Measurements from ENCODE around the gene CEBPG. TPM values are rescaled to one million over a fixed set of nuclear protein-coding genes. Genes with fewer than 3 reads are reported as not detected.
A peak's percentile ranks its signal among the peaks of the same experiment; 100 is the strongest.

Gene CEBPG
- total and polyA plus RNA-seq, 5 donors: 12.7 to 18.3 (median 15.5) TPM

GRCh38 chr19:33397536-33398360, 24.2 kb downstream of the CEBPG start:
- intact Hi-C loops (cut with DNase I): no loop called here
- no peak overlapping the region for H3K4me3 ChIP-seq (ENCODE audit: low read length)
- H3K9me3 ChIP-seq (ENCODE audit: control insufficient read depth, low read length): no peaks in the 10 kb centered on the region
- no peak for ATAC-seq
- H3K27me3 ChIP-seq (ENCODE audit: control insufficient read depth, insufficient read depth): no peaks in the 10 kb centered on the region
- peak in 2 of 3 donors; percentile 56 to 57 for DNase-seq
- WGBS: 68% methylated on average over 15 of the region's 15 CpGs
- peaks cover 15% of the 10 kb centered on the region for H3K4me1 ChIP-seq (ENCODE audit: control insufficient read depth, insufficient read depth, low read length)
- H3K27ac ChIP-seq (ENCODE audit: low read length): peak overlapping the region; percentile 19

GRCh38 chr19:33398361-33399060, 25.0 kb downstream of the CEBPG start:
- peak in 2 of 3 donors; percentile 42 to 48 for DNase-seq
- Histone ChIP-seq H3K27ac (ENCODE audit: low read length) (no peak overlapping the region), H3K4me1 (ENCODE audit: control insufficient read depth, insufficient read depth, low read length) (peaks cover 13% of the 10 kb centered on the region), H3K4me3 (ENCODE audit: low read length) (no peak overlapping the region), H3K27me3 (ENCODE audit: control insufficient read depth, insufficient read depth) (no peaks in the 10 kb centered on the region), H3K9me3 (ENCODE audit: control insufficient read depth, low read length) (no peaks in the 10 kb centered on the region)
- WGBS: 84% methylated on average over 19 of the region's 19 CpGs
- intact Hi-C loops (cut with DNase I): no loop called here
- ATAC-seq: no peak

- peak in 2 of 3 donors; percentile 39 to 50 for DNase-seq
- WGBS: 93% methylated on average over 28 of the region's 28 CpGs
- intact Hi-C loops (cut with DNase I): no loop called here
Observed at GRCh38 chr19:33399081-33399744, 25.7 kb downstream of the CEBPG start.

GRCh38 chr19:33399745-33400681, 26.5 kb downstream of the CEBPG start:
- Histone ChIP-seq H3K4me3 (ENCODE audit: low read length) (no peak overlapping the region), H3K27me3 (ENCODE audit: control insufficient read depth, insufficient read depth) (no peaks in the 10 kb centered on the region), H3K4me1 (ENCODE audit: control insufficient read depth, insufficient read depth, low read length) (peaks cover 7% of the 10 kb centered on the region), H3K9me3 (ENCODE audit: control insufficient read depth, low read length) (no peaks in the 10 kb centered on the region), H3K27ac (ENCODE audit: low read length) (no peak overlapping the region)
- WGBS: 91% methylated on average over 22 of the region's 22 CpGs
- intact Hi-C loops (cut with DNase I): no loop called here
- no peak for ATAC-seq
- DNase-seq: peak in 2 of 3 donors; percentile 33 to 50

More at GRCh38 chr19:33399081-33399744, 25.7 kb downstream of the CEBPG start:
- peaks cover 9% of the 10 kb centered on the region for H3K4me1 ChIP-seq (ENCODE audit: control insufficient read depth, insufficient read depth, low read length)
- H3K4me3 ChIP-seq (ENCODE audit: low read length): no peak overlapping the region
- no peaks in the 10 kb centered on the region for H3K9me3 ChIP-seq (ENCODE audit: control insufficient read depth, low read length)
- no peak overlapping the region for H3K27ac ChIP-seq (ENCODE audit: low read length)
- no peaks in the 10 kb centered on the region for H3K27me3 ChIP-seq (ENCODE audit: control insufficient read depth, insufficient read depth)
- ATAC-seq: no peak

GRCh38 chr19:33400856-33401682, 27.6 kb downstream of the CEBPG start:
- H3K27ac ChIP-seq (ENCODE audit: low read length): no peak overlapping the region
- 90% methylated on average over 24 of the region's 24 CpGs for WGBS
- no peaks in the 10 kb centered on the region for H3K27me3 ChIP-seq (ENCODE audit: control insufficient read depth, insufficient read depth)
- DNase-seq: peak in 2 of 3 donors; percentile 43 to 59
- peaks cover 3% of the 10 kb centered on the region for H3K4me1 ChIP-seq (ENCODE audit: control insufficient read depth, insufficient read depth, low read length)
- ATAC-seq: no peak
- H3K4me3 ChIP-seq (ENCODE audit: low read length): no peak overlapping the region
- intact Hi-C loops (cut with DNase I): no loop called here
- H3K9me3 ChIP-seq (ENCODE audit: control insufficient read depth, low read length): no peaks in the 10 kb centered on the region

- Histone ChIP-seq H3K4me1 (ENCODE audit: control insufficient read depth, insufficient read depth, low read length) (peaks cover 3% of the 10 kb centered on the region), H3K27me3 (ENCODE audit: control insufficient read depth, insufficient read depth) (no peaks in the 10 kb centered on the region), H3K27ac (ENCODE audit: low read length) (no peak overlapping the region), H3K9me3 (ENCODE audit: control insufficient read depth, low read length) (no peaks in the 10 kb centered on the region), H3K4me3 (ENCODE audit: low read length) (no peak overlapping the region)
- ATAC-seq (no peak), DNase-seq (peak in 2 of 3 donors; percentile 45 to 51)
- 93% methylated on average over 30 of the region's 30 CpGs for WGBS
- intact Hi-C loops (cut with DNase I): no loop called here
Observed at GRCh38 chr19:33401683-33402420, 28.3 kb downstream of the CEBPG start.

- Histone ChIP-seq H3K4me3 (ENCODE audit: low read length) (no peak overlapping the region), H3K4me1 (ENCODE audit: control insufficient read depth, insufficient read depth, low read length) (no peaks in the 10 kb centered on the region), H3K27me3 (ENCODE audit: control insufficient read depth, insufficient read depth) (no peaks in the 10 kb centered on the region), H3K27ac (ENCODE audit: low read length) (no peak overlapping the region), H3K9me3 (ENCODE audit: control insufficient read depth, low read length) (no peaks in the 10 kb centered on the region)
- ATAC-seq (no peak), DNase-seq (peak in 2 of 3 donors; percentile 36 to 50)
- 85% methylated on average over 18 of the region's 18 CpGs for WGBS
- intact Hi-C loops (cut with DNase I): no loop called here
Observed at GRCh38 chr19:33402421-33403220, 29.1 kb downstream of the CEBPG start.

GRCh38 chr19:33403221-33403972, 29.9 kb downstream of the CEBPG start:
- DNase-seq (peak in 2 of 3 donors; percentile 49 to 53), ATAC-seq (no peak)
- H3K27ac ChIP-seq (ENCODE audit: low read length): no peak overlapping the region
- no peak overlapping the region for H3K4me3 ChIP-seq (ENCODE audit: low read length)
- H3K27me3 ChIP-seq (ENCODE audit: control insufficient read depth, insufficient read depth): no peaks in the 10 kb centered on the region
- no peaks in the 10 kb centered on the region for H3K9me3 ChIP-seq (ENCODE audit: control insufficient read depth, low read length)
- no peaks in the 10 kb centered on the region for H3K4me1 ChIP-seq (ENCODE audit: control insufficient read depth, insufficient read depth, low read length)
- WGBS: 81% methylated on average over 18 of the region's 18 CpGs
- intact Hi-C loops (cut with DNase I): no loop called here

All from right cardiac atrium (tissue), 5 donors.